GM19395 (cell line): ENCODE measurements around the gene MRC2.
"Not testable (repeated sequence)": the region's sequence is repeated elsewhere in the genome, so short reads cannot be mapped to it uniquely, and the experiment has no call there.

Source experiments
- ATAC-seq: cut with Tn5 transposase; IDR thresholded peaks from one replicate; pipeline ENCODE4 v1.9.1; 2021; ENCODE audit warnings: mild to moderate bottlenecking, moderate library complexity; ENCODE audit not compliant: unreplicated experiment

Gene MRC2

DNA sequence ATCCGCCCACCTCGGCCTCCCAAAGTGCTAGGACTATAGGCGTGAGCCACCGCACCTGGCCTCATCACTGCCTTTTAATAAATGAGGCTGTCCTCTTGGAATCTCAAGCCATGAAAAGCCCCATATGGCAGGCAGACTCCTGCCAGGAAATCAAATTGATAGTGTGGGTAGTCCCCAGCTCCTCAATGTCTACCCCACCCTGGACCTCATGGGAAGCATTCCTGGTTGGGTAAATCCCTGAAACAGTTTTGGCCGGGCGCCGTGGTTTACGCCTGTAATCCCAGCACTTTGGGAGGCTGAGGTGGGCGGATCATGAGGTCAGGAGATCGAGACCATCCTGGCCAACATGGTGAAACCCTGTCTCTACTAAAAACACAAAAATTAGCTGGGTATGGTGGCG is 71.0 kb downstream of the MRC2 start:
- not testable (repeated sequence) for ATAC-seq

DNA sequence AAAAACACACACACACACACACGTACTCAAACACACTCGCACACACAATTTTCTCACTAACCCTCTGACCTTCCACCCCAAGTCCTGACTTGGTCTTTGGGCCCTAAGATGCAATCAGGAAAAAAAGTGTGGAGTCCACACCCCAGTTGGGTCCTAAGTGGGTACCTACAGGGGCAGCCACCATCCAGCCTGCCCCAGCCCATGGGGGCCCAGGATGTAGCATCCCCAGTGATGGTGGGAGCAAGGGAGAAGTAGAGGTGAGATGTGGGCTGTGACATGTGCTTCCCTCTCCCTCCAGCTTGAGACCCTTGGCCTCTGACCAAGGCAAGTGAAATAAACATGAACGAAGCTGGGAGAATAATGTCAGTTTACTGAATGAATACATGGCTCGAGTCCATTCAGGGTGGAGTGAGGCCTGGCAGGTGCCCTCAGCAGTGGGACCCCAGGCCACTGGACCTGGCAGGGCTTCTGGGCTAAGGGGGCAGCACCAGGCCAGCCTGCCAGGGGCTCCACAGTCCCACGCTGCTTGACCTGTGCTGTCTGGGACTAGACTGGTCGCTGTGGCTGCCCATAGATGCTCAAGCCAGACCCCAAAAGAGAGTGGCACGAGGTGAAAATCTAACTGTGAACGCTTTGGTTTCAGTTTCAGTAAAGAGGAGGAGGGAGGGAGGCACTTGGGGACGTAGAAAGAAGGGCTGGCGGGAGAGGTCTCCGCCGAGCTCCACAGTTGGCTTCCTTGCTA is 73.7 kb downstream of the MRC2 start:
- no peak for ATAC-seq

DNA sequence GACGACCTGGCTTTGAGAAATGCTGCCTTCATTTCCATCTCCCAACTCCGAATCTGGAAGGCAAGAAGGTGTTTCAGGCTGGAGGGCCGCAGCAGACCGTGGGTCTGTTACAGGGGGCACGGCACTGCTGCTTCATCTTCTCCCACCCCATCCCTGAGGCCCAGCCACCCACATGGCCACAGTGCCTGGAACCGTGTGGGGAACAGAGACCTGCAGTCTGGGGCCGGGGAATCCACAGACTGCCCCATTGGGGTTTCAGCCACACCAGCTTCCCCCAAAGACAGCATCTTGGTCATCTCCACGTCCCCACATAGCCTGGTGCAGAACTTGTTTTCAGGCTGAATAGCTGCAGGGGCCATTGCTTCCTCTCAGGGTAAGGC is 74.2 kb downstream of the MRC2 start:
- ATAC-seq, result no peak

DNA sequence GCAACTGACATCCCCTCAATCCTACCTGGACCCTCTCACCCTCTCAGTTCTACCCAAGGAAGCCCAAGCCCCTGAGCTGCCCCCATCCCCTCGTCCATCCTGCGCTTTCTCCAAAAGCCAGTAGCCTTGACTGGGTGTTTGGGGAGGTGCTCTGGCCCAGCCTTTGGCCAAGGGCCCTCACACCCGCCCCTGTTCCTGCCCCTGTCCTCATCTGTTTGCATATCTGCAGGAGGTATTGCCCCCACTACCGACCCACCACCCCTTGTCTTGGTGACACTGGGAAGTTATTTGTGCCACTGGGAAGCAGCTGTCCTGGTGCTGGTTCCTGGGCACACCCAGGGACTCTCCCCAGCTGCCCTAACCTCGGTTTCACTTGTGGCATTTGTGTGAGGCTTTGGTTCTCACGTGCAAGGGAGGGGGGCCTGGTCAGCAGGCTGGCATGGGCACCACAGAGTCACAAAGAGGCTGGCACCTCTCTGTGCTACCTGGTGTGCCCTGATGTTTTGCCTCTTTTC is 75.3 kb downstream of the MRC2 start:
- ATAC-seq, result no peak

DNA sequence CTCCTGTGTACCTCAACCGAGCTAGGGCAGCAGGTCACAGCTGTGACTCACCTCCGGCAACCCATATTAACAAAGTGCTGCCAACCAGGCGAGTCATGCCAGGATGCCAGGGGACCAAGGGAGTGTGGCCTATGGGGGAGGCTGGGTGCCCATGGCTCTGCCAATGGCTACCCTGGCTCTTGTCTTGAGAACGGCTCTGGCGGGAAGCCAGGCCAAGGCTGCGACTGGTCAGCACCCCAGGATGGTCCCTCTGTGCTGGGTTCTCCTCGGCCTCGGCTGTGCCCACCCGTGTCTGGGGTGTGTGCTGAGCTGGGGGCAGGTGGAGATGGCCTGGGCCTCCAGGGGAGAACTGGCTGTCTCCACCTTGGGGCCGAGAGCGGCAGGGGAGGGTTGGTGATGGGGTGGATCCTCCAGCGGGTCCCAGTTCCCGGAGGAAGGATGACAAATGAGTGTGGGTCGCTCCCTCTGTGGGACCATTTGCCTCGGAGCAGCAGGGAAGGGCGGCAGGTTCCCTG is 75.8 kb downstream of the MRC2 start:
- ATAC-seq, result peak; percentile 19

DNA sequence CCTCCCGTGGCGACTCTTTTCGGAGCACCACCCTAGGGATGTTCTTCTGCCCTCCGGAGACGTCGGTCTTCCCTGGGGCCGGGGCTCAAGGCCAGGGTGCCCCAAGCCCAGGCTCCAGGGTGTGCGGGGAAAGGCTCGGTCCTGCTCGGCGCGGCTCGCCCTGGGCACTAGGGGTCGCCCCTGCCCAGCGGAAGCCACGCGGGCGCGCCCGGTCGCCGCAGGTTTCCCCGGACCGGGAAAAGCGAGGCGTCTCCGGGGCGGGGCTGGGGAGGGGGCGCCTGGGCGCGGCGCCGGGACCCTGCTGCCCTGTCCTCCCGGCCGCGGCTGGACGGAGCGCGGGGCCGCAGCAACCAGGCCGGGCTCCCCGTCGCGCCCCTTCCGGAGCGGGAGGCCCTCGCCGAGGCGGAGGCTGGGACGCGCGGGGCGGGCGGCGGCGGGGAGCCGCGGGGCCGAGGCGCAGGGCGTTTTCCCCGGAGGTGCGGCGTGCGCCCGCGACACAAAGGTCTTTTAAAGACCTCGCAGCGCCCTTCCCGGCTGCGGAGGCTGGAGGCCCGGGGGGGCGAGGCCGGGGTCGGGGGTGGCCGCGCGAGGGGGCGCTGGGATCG is 76.4 kb downstream of the MRC2 start:
- peak; percentile 86 for ATAC-seq

DNA sequence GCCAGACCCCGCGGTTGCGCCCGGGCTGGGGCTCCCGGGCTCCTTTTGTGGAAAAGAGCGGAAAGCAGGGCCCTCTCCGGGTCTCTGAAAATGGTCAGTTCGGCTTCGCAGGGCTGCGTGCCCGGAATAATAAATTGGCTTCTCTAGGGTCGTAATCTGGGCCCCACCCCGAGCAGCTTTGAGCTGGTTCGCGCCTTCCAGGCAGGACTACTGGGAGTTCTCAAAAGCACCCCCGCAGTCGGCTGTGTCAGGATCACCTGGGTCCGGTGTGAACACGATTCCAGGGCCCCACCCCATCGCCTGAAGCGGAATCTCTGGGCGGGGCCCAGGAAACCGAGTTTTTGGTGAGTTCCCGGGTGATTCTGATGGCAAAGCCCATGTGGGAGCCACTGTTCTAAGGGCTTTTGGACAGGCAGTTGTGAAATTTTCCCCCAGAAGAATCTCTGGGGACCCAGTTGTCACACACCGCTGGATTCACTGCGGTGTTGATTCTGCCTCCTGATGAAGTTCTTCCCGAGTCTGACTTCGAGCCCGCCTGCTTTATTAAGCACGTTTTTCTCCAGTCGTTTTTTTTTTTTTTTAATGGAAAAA is 77.0 kb downstream of the MRC2 start:
- ATAC-seq, result no peak

DNA sequence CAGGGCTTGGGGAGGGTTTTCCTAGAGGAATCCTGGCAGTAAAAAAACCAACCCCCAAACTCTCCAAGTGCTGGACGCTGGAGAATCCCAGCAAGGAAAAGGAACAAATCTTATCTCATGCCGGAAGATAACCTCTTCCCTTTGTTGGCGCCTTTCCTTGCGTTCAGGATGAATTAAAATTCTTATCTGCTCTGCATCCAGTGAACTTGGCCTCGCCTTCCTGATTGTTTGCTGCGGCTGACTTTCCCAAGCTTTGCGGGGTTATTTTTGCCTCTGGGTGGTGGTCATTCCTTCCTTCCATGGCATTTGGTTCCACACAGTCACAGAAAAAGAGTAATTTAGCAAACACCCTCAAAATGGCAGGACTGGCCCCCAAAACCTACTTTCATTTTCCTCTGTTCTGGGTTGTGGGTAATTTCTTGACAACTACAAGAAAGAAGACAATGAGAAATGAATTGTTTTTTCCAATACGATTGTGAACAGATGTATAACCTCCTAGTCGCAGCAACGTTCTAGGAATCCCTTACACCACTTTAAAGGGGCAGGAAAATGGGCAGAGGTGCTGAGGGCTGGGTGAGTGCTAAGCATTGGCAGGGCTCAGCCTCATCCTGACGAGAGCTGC is 77.8 kb downstream of the MRC2 start:
- no peak for ATAC-seq

DNA sequence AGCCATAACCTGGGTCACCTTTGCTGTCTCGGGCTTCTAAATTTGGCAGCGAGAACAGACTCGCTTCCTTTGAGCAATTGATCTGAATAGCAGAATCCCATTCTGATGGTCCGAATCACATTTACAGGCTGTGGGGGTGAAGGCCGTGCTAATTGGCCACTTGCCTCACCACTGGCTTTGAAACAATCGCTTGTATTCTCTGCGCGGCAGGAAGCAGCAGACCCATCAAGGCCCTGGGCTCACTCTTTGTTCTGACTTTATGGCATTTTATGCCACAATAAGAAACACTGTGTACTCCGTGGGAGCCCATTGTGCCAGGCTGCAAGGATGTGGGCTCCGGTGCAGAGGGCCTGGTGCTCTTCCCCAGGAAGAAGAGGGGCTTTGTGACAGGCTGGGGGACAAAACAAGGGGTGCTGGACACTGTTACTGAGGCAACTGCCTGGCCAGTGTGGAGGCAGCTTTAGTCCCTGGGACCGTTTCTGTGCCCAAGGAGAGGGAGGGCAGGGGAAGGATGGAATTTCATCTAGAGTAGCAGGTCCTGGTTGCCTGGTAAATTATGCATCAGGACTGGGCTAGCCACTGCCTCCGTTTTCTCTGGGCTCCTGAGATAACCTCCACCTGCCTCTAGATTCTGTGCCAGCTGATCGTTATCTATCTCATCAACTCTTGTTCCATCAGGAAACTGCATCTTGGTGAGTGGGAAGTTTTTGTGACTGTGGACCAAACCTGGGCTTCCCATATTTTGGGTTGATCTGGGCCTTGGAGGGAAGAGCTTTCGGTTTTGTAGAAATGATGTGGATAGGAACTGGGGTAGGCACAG is 78.5 kb downstream of the MRC2 start:
- no peak for ATAC-seq

DNA sequence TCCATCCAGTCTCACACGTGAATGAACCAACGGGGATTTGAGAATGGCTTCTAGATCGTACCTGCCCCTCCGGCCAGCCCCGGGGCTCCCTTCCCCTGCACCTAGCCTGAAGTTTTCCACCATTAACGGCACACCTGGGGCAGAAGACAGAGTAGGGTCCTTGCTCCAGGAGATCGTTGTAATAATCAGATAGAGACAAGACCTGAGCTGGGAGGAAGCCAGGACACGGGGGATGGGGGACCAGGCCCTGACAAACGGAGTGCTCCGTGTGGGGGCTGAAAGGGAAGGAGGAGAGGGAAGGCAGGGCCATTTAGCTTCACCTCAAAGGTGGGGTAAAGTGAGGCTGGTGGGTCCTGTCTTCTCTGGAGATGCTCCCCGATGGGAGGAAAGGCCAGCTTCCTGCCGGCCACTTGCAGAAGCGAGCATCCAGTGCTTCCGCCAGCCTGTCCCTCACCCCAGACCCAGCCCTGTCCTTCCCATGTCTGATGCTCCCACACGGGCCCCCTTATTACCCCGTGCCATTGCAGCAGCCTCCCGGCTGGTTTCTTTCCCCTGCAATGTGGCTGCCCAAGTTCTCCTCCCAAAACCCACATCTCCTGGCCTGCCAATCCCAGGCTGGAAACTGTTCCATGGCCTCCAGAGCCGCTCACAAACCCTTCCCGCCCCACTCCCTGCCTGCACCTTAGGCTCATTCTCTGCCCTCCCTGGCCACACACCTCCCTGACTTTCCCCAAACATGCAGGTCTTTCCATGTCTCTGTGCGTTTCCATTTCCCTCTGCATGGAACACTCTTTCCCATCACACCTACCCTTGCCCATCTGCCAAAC is 79.3 kb downstream of the MRC2 start:
- no peak for ATAC-seq

DNA sequence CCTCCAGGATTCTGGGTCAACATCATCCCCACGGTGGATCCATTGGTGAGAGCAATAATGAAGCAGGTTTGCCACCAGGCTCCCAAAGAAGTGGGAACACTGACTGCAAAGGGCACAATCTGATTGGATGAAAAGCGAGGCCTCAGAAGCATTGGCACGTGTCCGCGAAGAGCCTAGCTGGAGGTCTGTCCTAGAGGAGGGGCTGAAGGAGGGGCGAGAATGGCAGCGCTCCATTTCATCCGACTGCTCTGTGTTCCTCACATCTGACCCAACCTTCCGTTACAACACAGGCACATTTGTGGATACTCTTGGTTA is 79.9 kb downstream of the MRC2 start:
- no peak for ATAC-seq

DNA sequence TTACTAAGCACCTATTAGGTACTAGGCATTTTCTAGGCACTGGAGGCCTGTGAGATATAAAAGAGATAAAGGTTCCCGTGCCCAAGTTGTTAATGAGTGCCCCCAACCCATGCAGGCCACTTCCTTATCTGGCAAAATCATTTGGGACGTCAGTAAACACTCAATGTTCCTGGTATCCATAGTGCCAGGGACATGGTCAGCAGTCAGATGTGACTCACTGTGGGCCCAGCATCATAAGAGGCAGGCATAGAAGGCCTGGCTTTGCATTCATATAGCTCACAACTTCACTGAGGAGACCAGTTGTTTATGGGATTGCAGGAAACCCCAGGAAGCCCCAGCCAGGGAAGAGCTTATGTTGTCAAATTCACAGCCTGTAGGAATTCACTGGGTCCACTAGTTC is 81.1 kb downstream of the MRC2 start:
- ATAC-seq, result no peak

DNA sequence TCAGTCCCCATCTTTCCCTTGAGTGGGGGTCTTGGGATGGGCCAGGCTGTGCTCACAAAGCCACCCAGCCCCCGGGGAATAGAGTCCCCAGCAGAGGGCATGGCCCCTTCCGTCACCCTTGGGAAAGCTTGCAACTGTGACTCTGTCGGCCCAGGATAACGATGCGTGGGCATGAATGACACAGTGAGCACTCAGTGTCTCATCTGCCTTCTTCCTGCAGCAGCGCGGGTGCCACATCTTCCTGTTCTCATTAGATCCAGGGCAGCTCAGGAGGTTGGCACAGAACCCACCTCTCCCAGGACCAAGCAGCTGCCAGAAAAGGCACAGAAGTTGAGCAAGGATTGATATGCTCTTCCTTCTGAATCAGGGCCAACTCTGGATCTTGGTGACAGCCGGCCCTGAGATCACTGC is 84.7 kb downstream of the MRC2 start:
- no peak for ATAC-seq

DNA sequence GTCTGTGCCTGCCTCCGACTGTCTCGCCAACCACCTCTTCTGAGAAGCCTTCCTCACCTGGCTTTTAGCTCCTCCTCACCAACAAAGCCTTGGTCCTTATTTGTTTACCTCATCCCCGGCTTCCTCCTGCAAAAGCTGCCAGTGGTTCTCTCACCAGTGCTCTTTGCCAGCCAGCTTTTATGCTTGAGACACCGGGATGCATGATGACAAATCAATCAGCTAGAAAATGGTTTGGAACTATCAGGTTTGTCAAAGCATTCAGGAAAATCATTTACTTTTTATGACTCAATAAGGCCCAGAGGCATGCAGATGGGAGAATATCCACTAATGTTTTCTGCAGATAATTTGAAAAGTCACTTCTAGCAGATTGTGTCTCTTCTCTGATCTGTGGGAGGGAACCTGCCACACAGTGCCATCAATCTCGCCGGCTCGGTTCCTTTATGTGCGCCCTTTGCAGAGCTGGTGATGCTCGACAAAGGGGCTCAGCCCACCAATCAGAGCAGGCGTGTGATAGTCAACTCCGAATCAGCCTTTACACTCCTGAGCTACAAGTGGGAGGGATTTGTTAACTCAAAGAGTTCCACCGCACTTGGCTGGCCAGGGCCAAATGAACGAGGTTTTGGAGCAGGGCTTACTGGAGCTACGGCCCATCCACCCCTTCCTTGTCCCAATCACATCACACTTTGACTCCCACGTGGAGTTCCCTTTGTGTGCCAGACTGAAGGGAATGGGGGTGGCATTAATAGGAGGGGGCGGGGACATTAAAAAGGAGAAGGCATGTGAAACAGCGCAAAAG is 85.8 kb downstream of the MRC2 start:
- ATAC-seq, result no peak

DNA sequence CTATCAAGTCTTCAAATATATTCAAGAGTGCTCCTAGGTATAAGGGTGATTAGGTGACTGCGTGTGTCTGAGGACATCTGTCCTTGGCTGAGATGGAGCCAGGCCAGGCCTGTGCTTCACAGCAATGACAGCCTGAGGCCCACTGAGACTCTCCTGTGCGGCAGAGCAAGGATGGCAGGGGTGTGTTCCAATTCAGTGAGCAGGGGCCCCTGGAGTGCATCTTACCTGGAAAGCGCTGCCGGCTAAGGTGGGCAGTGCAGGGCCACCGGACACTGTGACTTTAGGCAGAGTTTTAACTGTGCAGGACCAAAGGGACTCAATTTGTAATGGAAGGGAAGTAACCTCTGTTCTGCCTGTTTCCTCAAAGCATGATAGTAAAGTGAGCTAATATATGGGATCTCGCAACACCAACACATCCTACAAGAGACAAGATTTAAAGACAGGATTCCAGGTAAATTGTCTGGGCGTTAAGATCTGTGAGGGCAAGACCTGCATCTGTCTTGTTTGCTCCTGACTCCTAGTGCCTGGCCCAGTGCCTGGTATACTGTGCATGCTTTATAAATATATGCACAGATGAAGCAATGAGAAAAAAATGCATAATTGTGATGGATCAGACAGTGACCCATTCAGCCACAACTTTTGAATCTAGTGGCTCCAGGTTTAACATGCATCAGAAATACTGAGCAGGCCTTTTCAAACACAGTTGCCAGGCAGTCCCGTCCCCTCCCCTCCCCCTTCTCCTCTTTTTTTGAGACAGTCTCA is 86.7 kb downstream of the MRC2 start:
- ATAC-seq, result no peak

DNA sequence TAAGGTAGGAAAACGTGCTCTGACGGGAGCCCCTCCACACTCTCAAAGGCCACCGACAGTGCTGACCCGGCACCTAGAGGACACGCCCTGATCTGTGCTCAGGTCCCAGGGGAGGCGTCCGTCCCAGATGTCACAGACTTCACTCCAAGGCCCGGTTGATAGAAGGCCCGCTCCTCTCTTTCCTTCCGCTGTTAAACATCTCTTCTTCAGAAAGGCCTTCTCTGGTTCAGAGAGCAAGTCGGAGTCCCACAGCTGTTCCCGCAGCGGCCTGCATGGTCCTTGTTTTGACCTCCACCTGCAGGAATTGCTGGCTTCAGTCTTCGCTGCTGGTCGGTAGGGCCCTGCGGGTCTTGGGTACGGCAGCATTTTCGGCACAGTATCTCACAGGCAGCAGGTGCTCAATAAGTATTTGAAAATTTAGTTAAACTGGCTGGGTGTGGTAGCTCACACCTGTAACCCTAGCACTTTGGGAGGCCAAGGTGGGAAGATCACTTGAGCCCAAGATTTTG is 88.5 kb downstream of the MRC2 start:
- ATAC-seq, result no peak

DNA sequence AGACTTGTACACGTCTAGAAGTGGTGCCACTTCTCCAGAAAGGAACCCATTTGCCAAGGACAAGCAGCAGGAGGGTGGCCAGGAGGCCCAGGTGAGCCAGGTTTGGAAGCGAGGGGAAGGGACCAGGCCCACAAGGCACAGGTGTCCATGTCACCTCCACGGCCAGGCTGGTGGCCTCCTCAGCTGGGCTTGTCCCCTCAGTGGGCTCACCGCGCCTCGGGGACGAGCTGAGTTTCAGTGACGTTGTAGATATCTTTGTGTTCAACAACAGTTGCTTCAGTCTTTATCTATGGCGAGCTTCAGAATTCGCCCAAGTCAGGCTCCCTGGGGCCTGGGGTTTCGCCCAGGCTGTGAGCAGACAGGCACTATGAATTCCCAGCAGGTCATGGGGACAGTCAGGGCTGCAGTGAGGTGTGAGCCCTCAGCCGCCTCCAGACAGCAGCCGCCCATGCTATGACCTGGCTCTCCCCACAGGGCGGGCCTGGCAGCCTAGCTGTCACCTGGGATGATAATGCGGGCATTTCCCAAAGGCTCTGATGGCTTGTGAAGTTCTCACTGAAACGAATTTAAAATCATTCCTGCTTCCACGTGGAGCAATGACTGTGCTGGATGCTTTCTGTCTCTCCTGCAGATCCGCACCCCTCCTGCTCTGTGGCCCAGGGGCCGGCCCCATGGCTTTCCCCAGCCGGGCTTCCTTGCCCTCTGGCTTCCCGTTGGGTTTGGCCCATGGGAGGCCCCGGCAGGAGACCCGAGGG is 89.5 kb downstream of the MRC2 start:
- ATAC-seq, result no peak

DNA sequence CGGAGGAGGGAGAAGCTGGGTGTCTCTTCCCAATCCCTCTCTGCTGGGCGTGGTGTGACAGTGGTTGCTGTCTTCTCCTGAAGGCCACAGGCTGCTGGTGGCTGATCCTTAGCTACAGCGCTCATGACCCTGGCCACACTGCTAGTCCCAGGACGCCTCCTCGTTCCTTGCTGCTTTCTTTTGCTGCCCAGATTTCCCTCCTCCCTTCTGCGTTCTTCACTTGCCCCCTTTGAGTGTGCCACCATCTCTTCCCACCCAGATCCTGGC is 90.1 kb downstream of the MRC2 start:
- ATAC-seq, result no peak
